ENCODE measurements around the gene PASK.
"Not testable (repeated sequence)": the region's sequence is repeated elsewhere in the genome, so short reads cannot be mapped to it uniquely, and the experiment has no call there.

GRCh38 chr2:241093133-241093781 lies 56.0 kb downstream of the PASK start:
- TF ChIP-seq CTCF (conservative IDR thresholded peaks at IDR 0.05; ENCODE audit: low read length); EZH2phosphoT487 (IDR thresholded peaks at IDR 0.05; ENCODE audit: borderline replicate concordance, low read depth, low read length): not testable (repeated sequence)
